Astrocyte (in vitro differentiated cells and primary cell): ENCODE measurements around the gene PXT1.

ENCODE experiments used
- CTCF ChIP-seq: IDR thresholded peaks from 2 replicates; pipeline ENCODE4 v1.5.1; 2011; ENCODE audit warnings: low read depth, mild to moderate bottlenecking, inconsistent platforms, low read length, moderate library complexity; ENCODE audit not compliant: insufficient read depth
- EZH2 ChIP-seq: IDR thresholded peaks from 2 replicates; pipeline ENCODE4 v1.6.1; 2012; ENCODE audit warnings: mild to moderate bottlenecking, low read length, inconsistent platforms; ENCODE audit not compliant: insufficient read depth

- TF ChIP-seq CTCF, result no peak
- TF ChIP-seq EZH2, result no peak
Measured at GRCh38 chr6:36353411-36353915, 89.2 kb downstream of the PXT1 start.
